Stimulated activated naive B cell treated with anti-CD40 and anti-IgM and Interleukin-4, amounts not matched to agents 10 μg/mL and 1 μg/mL and 100 μg/mL, for 72 hours (primary cell): ENCODE results near the gene ATCAY.
A peak's percentile ranks its signal among the peaks of the same experiment; 100 is the strongest.

Experiments
- ATAC-seq, 2 donors: fragments of 150-1000 bp; cut with Tn5 transposase; replicated peaks; 2 replicates each; pipeline ENCODE4 v1.10.0; 2021; ENCODE audit warnings: moderate library complexity in 1 of 2
- DNase-seq: peaks from one replicate; pipeline ENCODE4 v3.0.0; 2021
- H3K27ac Mint-ChIP-seq: one replicate; pipeline ENCODE4 v1.8.0; 2022; ENCODE audit warnings: mild to moderate bottlenecking, mixed read lengths
- H3K27me3 Mint-ChIP-seq, 2 donors: one replicate each; pipeline ENCODE4 v1.8.0; 2022; ENCODE audit warnings: mixed read lengths in 2 of 2
- H3K36me3 Mint-ChIP-seq, 2 donors: one replicate each; pipeline ENCODE4 v1.8.0; 2022; ENCODE audit warnings: mixed read lengths in 2 of 2, mild to moderate bottlenecking in 1 of 2
- H3K4me1 Mint-ChIP-seq, 2 donors: one replicate each; pipeline ENCODE4 v1.8.0; 2022; ENCODE audit warnings: mixed read lengths in 2 of 2, mild to moderate bottlenecking in 1 of 2
- H3K4me3 Mint-ChIP-seq, 2 donors: one replicate each; pipeline ENCODE4 v1.8.0; 2022; ENCODE audit warnings: mild to moderate bottlenecking in 2 of 2, mixed read lengths in 2 of 2, moderate library complexity in 1 of 2
- H3K9me3 Mint-ChIP-seq, 2 donors: one replicate each; pipeline ENCODE4 v1.8.0; 2022; ENCODE audit warnings: mixed read lengths in 2 of 2, mild to moderate bottlenecking in 1 of 2

ATCAY gene

GRCh38 chr19:3880471-3881271 lies at the start of gene ATCAY:
Gene ATCAY, plus strand, starts transcription at chr19:3880685. Its CDS starts 5,083 bp downstream, at chr19:3885768.
- DNase-seq (no peak), ATAC-seq (no peak)
- peaks cover 48 to 60% of the 10 kb centered on the region in 2 donors for H3K27me3 Mint-ChIP-seq
- peaks cover 4 to 13% of the 10 kb centered on the region in 2 donors for H3K4me1 Mint-ChIP-seq
- H3K27ac Mint-ChIP-seq, result no peak within 1 kb of the TSS
- H3K36me3 Mint-ChIP-seq, result no peaks in the 10 kb centered on the region
- H3K4me3 Mint-ChIP-seq, result peak within 1 kb of the TSS in 1 of 2 donors; percentile 29
- H3K9me3 Mint-ChIP-seq, result no peaks in the 10 kb centered on the region

- H3K9me3 Mint-ChIP-seq, result no peaks in the 10 kb centered on the region
These were observed 48.9 kb upstream of the ATCAY start for GRCh38 chr19:3831601-3832000.

GRCh38 chr19:3832001-3832400 lies 48.5 kb upstream of the ATCAY start:
- Mint-ChIP-seq H3K4me1 (no peaks in the 10 kb centered on the region), H3K9me3 (no peaks in the 10 kb centered on the region), H3K4me3 (no peak overlapping the region), H3K36me3 (no peaks in the 10 kb centered on the region), H3K27me3 (peaks cover 4 to 11% of the 10 kb centered on the region in 2 donors), H3K27ac (no peak overlapping the region)
- no peak for ATAC-seq
- no peak for DNase-seq

More at GRCh38 chr19:3831601-3832000, 48.9 kb upstream of the ATCAY start:
- no peak overlapping the region for H3K27ac Mint-ChIP-seq
- H3K27me3 Mint-ChIP-seq, result peaks cover 4 to 11% of the 10 kb centered on the region in 2 donors
- DNase-seq (no peak), ATAC-seq (no peak)
- no peaks in the 10 kb centered on the region for H3K4me1 Mint-ChIP-seq
- H3K4me3 Mint-ChIP-seq, result no peak overlapping the region
- no peaks in the 10 kb centered on the region for H3K36me3 Mint-ChIP-seq

- Mint-ChIP-seq H3K36me3 (no peaks in the 10 kb centered on the region), H3K27ac (no peak overlapping the region), H3K4me1 (no peaks in the 10 kb centered on the region), H3K27me3 (peaks cover 8 to 11% of the 10 kb centered on the region in 2 donors), H3K4me3 (no peak overlapping the region), H3K9me3 (no peaks in the 10 kb centered on the region)
- ATAC-seq, result no peak
- no peak for DNase-seq
These were observed 46.7 kb upstream of the ATCAY start for GRCh38 chr19:3833578-3834348.

- no peak overlapping the region for H3K27ac Mint-ChIP-seq
- H3K4me1 Mint-ChIP-seq, result no peaks in the 10 kb centered on the region
- no peaks in the 10 kb centered on the region for H3K9me3 Mint-ChIP-seq
- peaks cover 5 to 11% of the 10 kb centered on the region in 2 donors for H3K27me3 Mint-ChIP-seq
- H3K36me3 Mint-ChIP-seq, result no peaks in the 10 kb centered on the region
- no peak overlapping the region for H3K4me3 Mint-ChIP-seq
- DNase-seq (no peak), ATAC-seq (no peak)
These were observed 46.0 kb upstream of the ATCAY start for GRCh38 chr19:3834349-3835054.

- Mint-ChIP-seq H3K27ac (no peak overlapping the region), H3K9me3 (no peaks in the 10 kb centered on the region), H3K27me3 (peaks cover 5 to 11% of the 10 kb centered on the region in 2 donors), H3K36me3 (no peaks in the 10 kb centered on the region), H3K4me1 (no peaks in the 10 kb centered on the region), H3K4me3 (no peak overlapping the region)
- DNase-seq, result no peak
- ATAC-seq, result no peak
These were observed 45.4 kb upstream of the ATCAY start for GRCh38 chr19:3835055-3835435.

- H3K27me3 Mint-ChIP-seq, result peaks cover 5 to 11% of the 10 kb centered on the region in 2 donors
- H3K9me3 Mint-ChIP-seq, result no peaks in the 10 kb centered on the region
- no peak overlapping the region for H3K27ac Mint-ChIP-seq
- no peak for ATAC-seq
- H3K36me3 Mint-ChIP-seq, result no peaks in the 10 kb centered on the region
- DNase-seq, result no peak
- H3K4me3 Mint-ChIP-seq, result no peak overlapping the region
- H3K4me1 Mint-ChIP-seq, result no peaks in the 10 kb centered on the region
These were observed 43.6 kb upstream of the ATCAY start for GRCh38 chr19:3836887-3837286.

GRCh38 chr19:3837332-3837731 lies 43.2 kb upstream of the ATCAY start:
- ATAC-seq (no peak), DNase-seq (no peak)
- Mint-ChIP-seq H3K4me1 (no peaks in the 10 kb centered on the region), H3K36me3 (no peaks in the 10 kb centered on the region), H3K4me3 (no peak overlapping the region), H3K27me3 (peaks cover 5 to 11% of the 10 kb centered on the region in 2 donors), H3K9me3 (no peaks in the 10 kb centered on the region), H3K27ac (no peak overlapping the region)

- no peak overlapping the region for H3K27ac Mint-ChIP-seq
- no peaks in the 10 kb centered on the region for H3K9me3 Mint-ChIP-seq
- DNase-seq, result no peak
- no peak for ATAC-seq
- no peak overlapping the region for H3K4me3 Mint-ChIP-seq
- no peaks in the 10 kb centered on the region for H3K4me1 Mint-ChIP-seq
- H3K27me3 Mint-ChIP-seq, result peaks cover 5 to 11% of the 10 kb centered on the region in 2 donors
- H3K36me3 Mint-ChIP-seq, result no peaks in the 10 kb centered on the region
These were observed 42.6 kb upstream of the ATCAY start for GRCh38 chr19:3837922-3838321.

GRCh38 chr19:3838661-3839060 lies 41.8 kb upstream of the ATCAY start:
- H3K27me3 Mint-ChIP-seq, result peaks cover 5 to 8% of the 10 kb centered on the region in 2 donors
- no peaks in the 10 kb centered on the region for H3K4me1 Mint-ChIP-seq
- no peaks in the 10 kb centered on the region for H3K36me3 Mint-ChIP-seq
- peak overlapping the region; percentile 71 for H3K27ac Mint-ChIP-seq
- H3K4me3 Mint-ChIP-seq, result no peak overlapping the region
- DNase-seq (no peak), ATAC-seq (no peak)
- no peaks in the 10 kb centered on the region for H3K9me3 Mint-ChIP-seq

GRCh38 chr19:3839941-3840340 lies 40.5 kb upstream of the ATCAY start:
- no peaks in the 10 kb centered on the region for H3K36me3 Mint-ChIP-seq
- no peaks in the 10 kb centered on the region for H3K9me3 Mint-ChIP-seq
- no peak for ATAC-seq
- H3K4me3 Mint-ChIP-seq, result no peak overlapping the region
- peaks cover 0 to 5% of the 10 kb centered on the region in 2 donors for H3K27me3 Mint-ChIP-seq
- DNase-seq, result no peak
- H3K4me1 Mint-ChIP-seq, result no peaks in the 10 kb centered on the region
- H3K27ac Mint-ChIP-seq, result no peak overlapping the region

GRCh38 chr19:3840804-3841203 lies 39.7 kb upstream of the ATCAY start:
- Mint-ChIP-seq H3K36me3 (no peaks in the 10 kb centered on the region), H3K27me3 (peaks cover 0 to 5% of the 10 kb centered on the region in 2 donors), H3K4me3 (no peak overlapping the region), H3K27ac (no peak overlapping the region), H3K4me1 (no peaks in the 10 kb centered on the region), H3K9me3 (no peaks in the 10 kb centered on the region)
- DNase-seq (no peak), ATAC-seq (no peak)

GRCh38 chr19:3842948-3843347 lies 37.5 kb upstream of the ATCAY start:
- Mint-ChIP-seq H3K4me3 (no peak overlapping the region), H3K27me3 (peaks cover 0 to 5% of the 10 kb centered on the region in 2 donors), H3K36me3 (no peaks in the 10 kb centered on the region), H3K9me3 (no peaks in the 10 kb centered on the region), H3K27ac (no peak overlapping the region), H3K4me1 (no peaks in the 10 kb centered on the region)
- no peak for ATAC-seq
- no peak for DNase-seq

- no peaks in the 10 kb centered on the region for H3K9me3 Mint-ChIP-seq
- H3K4me3 Mint-ChIP-seq, result no peak overlapping the region
- no peaks in the 10 kb centered on the region for H3K4me1 Mint-ChIP-seq
- no peak for DNase-seq
- H3K27me3 Mint-ChIP-seq, result no peaks in the 10 kb centered on the region
- no peaks in the 10 kb centered on the region for H3K36me3 Mint-ChIP-seq
- H3K27ac Mint-ChIP-seq, result no peak overlapping the region
- ATAC-seq, result no peak
These were observed 35.9 kb upstream of the ATCAY start for GRCh38 chr19:3844596-3844995.
